NCI-H446 treated with DMSO at 0.1 percent for 48 hours (cell line): Measurements from ENCODE around the gene GPRIN1.
A peak's percentile ranks its signal among the peaks of the same experiment; 100 is the strongest.
"Not testable (repeated sequence)": the region's sequence is repeated elsewhere in the genome, so short reads cannot be mapped to it uniquely, and the experiment has no call there.

Experiments used
- DNase-seq: peaks from one replicate; lab custom pipeline; 2025; lab: John Stamatoyannopoulos, UW

The GPRIN1 gene

GRCh38 chr5:176624938-176625337, 15.0 kb upstream of the GPRIN1 start:
- no peak for DNase-seq

GRCh38 chr5:176624142-176624541, 14.2 kb upstream of the GPRIN1 start:
- DNase-seq: no peak

- DNase-seq: no peak
Measured at GRCh38 chr5:176621661-176622079, 11.7 kb upstream of the GPRIN1 start.

- DNase-seq: no peak
Measured at GRCh38 chr5:176620333-176620981, 10.5 kb upstream of the GPRIN1 start.

- no peak for DNase-seq
Measured at GRCh38 chr5:176619569-176620332, 9.8 kb upstream of the GPRIN1 start.

GRCh38 chr5:176619203-176619568, 9.2 kb upstream of the GPRIN1 start:
- DNase-seq: no peak

GRCh38 chr5:176618783-176619182, 8.8 kb upstream of the GPRIN1 start:
- no peak for DNase-seq

- no peak for DNase-seq
Measured at GRCh38 chr5:176616511-176616910, 6.6 kb upstream of the GPRIN1 start.

GRCh38 chr5:176614805-176615478, 5.0 kb upstream of the GPRIN1 start:
- DNase-seq: peak; percentile 76

GRCh38 chr5:176612855-176613254, 2.9 kb upstream of the GPRIN1 start:
- no peak for DNase-seq

- no peak for DNase-seq
Measured at GRCh38 chr5:176612008-176612407, 2.1 kb upstream of the GPRIN1 start.

- no peak for DNase-seq
Measured at GRCh38 chr5:176611435-176611834, 1.5 kb upstream of the GPRIN1 start.

- no peak for DNase-seq
Measured at GRCh38 chr5:176610435-176610773, 448 bp upstream of the GPRIN1 start.

GRCh38 chr5:176608937-176609723, 826 bp downstream of the GPRIN1 start:
- no peak for DNase-seq

- no peak for DNase-seq
Measured at GRCh38 chr5:176608142-176608705, 1.7 kb downstream of the GPRIN1 start.

GRCh38 chr5:176606875-176607274, 3.1 kb downstream of the GPRIN1 start:
- DNase-seq: no peak

- DNase-seq: no peak
Measured at GRCh38 chr5:176606032-176606431, 3.9 kb downstream of the GPRIN1 start.

GRCh38 chr5:176603091-176603490, 6.9 kb downstream of the GPRIN1 start:
- no peak for DNase-seq

- DNase-seq: no peak
Measured at GRCh38 chr5:176601901-176602482, 8.0 kb downstream of the GPRIN1 start.

- not testable (repeated sequence) for DNase-seq
Measured at GRCh38 chr5:176599749-176600430, 10.1 kb downstream of the GPRIN1 start.
